Esophagus squamous epithelium (tissue), 5 donors: ENCODE data around the gene ZFHX3. TPM values are rescaled to one million over a fixed set of nuclear protein-coding genes. Genes with fewer than 3 reads are reported as not detected.

Source experiments
- DNase-seq: peaks from one replicate; lab custom pipeline; 2025; lab: John Stamatoyannopoulos, UW
- H3K27ac ChIP-seq, 4 donors: fragments of 200-600 bp; sonication (generic); one replicate each; pipeline ENCODE4 v1.5.1; 2016 to 2019; ENCODE audit warnings: mild to moderate bottlenecking in 1 of 4
- H3K27me3 ChIP-seq, 4 donors: fragments of 200-600 bp; sonication (generic); 1 replicate in 3 of 4; 2 replicates in 1 of 4; pipeline versions ENCODE4 v1.5.1 to v1.6.0; 2017 to 2021; ENCODE audit warnings: antibody characterized with exemption in 1 of 4
- H3K36me3 ChIP-seq, 3 donors: fragments of 200-600 bp; sonication (generic); one replicate each; pipeline ENCODE4 v1.5.1; 2016 to 2019
- H3K4me1 ChIP-seq, 3 donors: fragments of 200-600 bp; sonication (generic); one replicate each; pipeline ENCODE4 v1.5.1; 2017 to 2019
- H3K4me3 ChIP-seq, 4 donors: fragments of 200-600 bp; sonication (generic); 1 replicate in 3 of 4; 2 replicates in 1 of 4; pipeline ENCODE4 v1.5.1; 2016 to 2019; ENCODE audit warnings: mild to moderate bottlenecking in 2 of 4, moderate library complexity in 1 of 4
- H3K9me3 ChIP-seq, 3 donors: fragments of 200-600 bp; sonication (generic); one replicate each; pipeline ENCODE4 v1.5.1; 2016 to 2019
- POLR2A ChIP-seq, 4 donors: fragments of 450-650 bp; IDR thresholded peaks; one replicate each; pipeline ENCODE4 v1.6.1; 2017; ENCODE audit warnings: antibody characterized with exemption in 4 of 4, mild to moderate bottlenecking in 4 of 4, moderate library complexity in 3 of 4
- WGBS, 2 donors: methylation state at CpG; one replicate each; pipeline ENCODE4 v1.1.5; 2018; 5-methylcytosine and 5-hydroxymethylcytosine counted together
- intact Hi-C: fragments of 100-400 bp; cut with DNase I; formaldehyde crosslinking; loops from one replicate; pipeline ENCODE4 v1.15.0; 2022
- total RNA-seq, 4 donors: library from RNA; depleted of rRNA; stranded (reverse); fragments of >200 nt; gene quantifications; one replicate each; pipeline ENCODE4 v1.1.0, GENCODE V29; 2016
- TF ChIP-seq, protein P1 (sequence below), 6 experiments: fragments of 450-650 bp in 4 of 6; fragments of 200-600 bp in 2 of 6; sonication (generic) in 2 of 6; IDR thresholded peaks; one replicate each; pipeline ENCODE4 v1.5.1; 2016 to 2019; ENCODE audit warnings: antibody characterized with exemption in 6 of 6, mild to moderate bottlenecking in 4 of 6, moderate library complexity in 4 of 6
- donor health status: DM: yes; HTN: yes; CAD: no.

ZFHX3 gene
- total RNA-seq, 4 donors from 2014 or later = 3.5 to 12.8 (median 4.5) TPM

DNA sequence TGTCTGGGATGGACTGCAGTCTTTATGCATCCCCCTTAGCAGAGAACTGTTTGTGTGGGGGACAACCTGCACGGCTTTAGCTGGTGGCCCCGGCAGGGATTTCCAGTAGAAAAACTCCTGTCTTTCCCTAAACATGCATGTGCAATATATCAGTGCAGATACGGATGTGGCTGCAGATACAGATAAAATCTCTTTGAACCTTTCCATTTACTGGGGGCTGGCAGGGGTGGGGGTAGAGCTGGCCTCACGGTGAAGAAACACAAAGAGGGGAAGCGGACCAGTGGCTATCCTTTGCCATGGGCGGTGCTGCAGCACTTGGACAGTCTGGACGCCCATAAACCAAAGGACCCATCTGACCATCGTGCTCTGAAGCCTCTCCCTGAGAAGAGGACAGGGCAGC is 201.3 kb downstream of the ZFHX3 start:
- H3K4me1 ChIP-seq = peaks cover 11 to 42% (median 15%) of the 10 kb centered on the region in 3 donors
- H3K27ac ChIP-seq = peak overlapping the region in 1 of 4 donors; percentile 1
- 82 to 88% methylated on average over 8 of the region's 8 CpGs for WGBS, 2 donors
- H3K27me3 ChIP-seq = no peaks in the 10 kb centered on the region
- TF ChIP-seq, protein P1, sequence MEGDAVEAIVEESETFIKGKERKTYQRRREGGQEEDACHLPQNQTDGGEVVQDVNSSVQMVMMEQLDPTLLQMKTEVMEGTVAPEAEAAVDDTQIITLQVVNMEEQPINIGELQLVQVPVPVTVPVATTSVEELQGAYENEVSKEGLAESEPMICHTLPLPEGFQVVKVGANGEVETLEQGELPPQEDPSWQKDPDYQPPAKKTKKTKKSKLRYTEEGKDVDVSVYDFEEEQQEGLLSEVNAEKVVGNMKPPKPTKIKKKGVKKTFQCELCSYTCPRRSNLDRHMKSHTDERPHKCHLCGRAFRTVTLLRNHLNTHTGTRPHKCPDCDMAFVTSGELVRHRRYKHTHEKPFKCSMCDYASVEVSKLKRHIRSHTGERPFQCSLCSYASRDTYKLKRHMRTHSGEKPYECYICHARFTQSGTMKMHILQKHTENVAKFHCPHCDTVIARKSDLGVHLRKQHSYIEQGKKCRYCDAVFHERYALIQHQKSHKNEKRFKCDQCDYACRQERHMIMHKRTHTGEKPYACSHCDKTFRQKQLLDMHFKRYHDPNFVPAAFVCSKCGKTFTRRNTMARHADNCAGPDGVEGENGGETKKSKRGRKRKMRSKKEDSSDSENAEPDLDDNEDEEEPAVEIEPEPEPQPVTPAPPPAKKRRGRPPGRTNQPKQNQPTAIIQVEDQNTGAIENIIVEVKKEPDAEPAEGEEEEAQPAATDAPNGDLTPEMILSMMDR (IDR thresholded peaks at IDR 0.05) = no peak
- no peak for TF ChIP-seq POLR2A (IDR thresholded peaks at IDR 0.05)
- intact Hi-C loops = no loop called here
- no peak for DNase-seq
- H3K36me3 ChIP-seq = no peaks in the 10 kb centered on the region
- H3K9me3 ChIP-seq = no peaks in the 10 kb centered on the region
- H3K4me3 ChIP-seq = no peak overlapping the region

DNA sequence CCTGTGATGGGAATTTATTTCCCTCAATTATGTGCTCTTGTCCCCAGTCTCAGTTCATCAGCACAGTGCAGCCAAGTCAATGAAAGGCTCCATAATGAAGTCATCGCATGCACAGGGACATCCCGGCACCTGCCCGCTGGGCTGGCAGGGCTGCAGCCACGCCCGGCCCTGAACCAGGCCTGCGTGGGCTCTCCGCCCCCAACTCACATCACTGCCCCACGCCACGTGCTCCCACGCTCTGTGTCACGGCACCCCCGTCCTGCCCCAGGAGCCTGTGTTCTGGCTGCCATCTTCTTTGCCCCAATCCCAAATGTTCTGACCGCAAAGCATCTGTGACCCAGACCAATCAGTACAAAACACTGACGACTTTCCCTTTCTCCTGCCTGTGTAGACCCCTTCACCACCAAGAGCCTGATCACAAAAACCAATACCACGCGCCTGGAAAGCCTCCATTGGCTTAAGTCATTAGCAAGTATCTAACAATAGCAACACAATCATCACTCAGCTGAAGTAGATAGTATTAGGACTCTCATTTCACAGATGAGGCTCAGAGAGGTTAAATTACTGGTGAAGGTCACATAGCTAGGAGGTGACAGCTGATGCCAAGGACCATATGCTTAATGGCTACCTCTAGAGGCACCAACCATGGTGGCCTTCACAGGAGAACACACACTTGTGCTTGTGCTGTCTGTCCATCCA is 202.5 kb downstream of the ZFHX3 start:
- H3K4me3 ChIP-seq = no peak overlapping the region
- H3K27me3 ChIP-seq = no peaks in the 10 kb centered on the region
- peaks cover 15 to 42% (median 15%) of the 10 kb centered on the region in 3 donors for H3K4me1 ChIP-seq
- DNase-seq = no peak
- WGBS, 2 donors = 94 to 95% methylated on average over 13 to 16 of the region's 16 CpGs
- no peaks in the 10 kb centered on the region for H3K36me3 ChIP-seq
- TF ChIP-seq, protein P1 (IDR thresholded peaks at IDR 0.05) = no peak
- H3K9me3 ChIP-seq = no peaks in the 10 kb centered on the region
- no peak overlapping the region for H3K27ac ChIP-seq
- intact Hi-C loops = no loop called here

DNA sequence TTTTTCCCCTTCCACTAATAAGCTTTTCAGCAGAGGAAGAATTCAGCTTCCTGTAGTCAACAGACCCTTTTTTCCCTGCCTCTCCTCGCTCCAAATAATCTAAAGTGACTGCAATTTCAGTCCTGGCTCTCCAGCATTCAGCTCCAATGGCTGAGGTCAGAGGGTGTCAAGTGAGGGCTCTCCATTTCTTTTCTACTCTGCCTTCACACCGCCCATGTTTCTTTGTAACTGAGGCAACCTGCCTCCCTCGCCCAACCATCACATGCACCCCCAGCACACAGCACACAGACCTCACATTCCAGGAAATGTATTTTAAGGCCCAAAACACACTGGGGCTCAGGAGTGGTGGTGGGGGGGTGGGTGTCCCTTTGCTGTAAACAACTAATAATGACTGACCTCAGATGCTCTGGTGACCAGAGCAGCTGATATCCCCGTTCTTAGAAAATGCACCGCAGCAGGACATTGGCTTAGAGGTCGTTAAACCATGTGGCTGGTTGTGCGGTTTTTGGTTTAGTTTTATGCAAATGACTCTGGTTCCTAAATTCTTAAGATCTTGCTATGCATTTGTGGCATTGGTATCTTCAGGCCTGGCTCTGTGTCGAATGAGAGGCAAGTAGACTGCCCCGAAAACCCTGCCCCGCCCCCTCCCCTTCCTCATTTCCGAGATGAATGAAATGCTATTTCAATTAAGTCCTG is 203.6 kb downstream of the ZFHX3 start:
- Histone ChIP-seq H3K27ac (no peak overlapping the region), H3K4me1 (peaks cover 14 to 38% (median 15%) of the 10 kb centered on the region in 3 donors), H3K9me3 (no peaks in the 10 kb centered on the region), H3K27me3 (no peaks in the 10 kb centered on the region), H3K36me3 (no peaks in the 10 kb centered on the region), H3K4me3 (no peak overlapping the region)
- intact Hi-C loops = no loop called here
- TF ChIP-seq, protein P1 (IDR thresholded peaks at IDR 0.05) = no peak
- no peak for TF ChIP-seq POLR2A (IDR thresholded peaks at IDR 0.05)
- DNase-seq = no peak
- WGBS, 2 donors = 75 to 82% methylated on average over 10 of the region's 11 CpGs

GRCh38 chr16:72841506-72841905 is 206.4 kb downstream of the ZFHX3 start:
- H3K36me3 ChIP-seq = no peaks in the 10 kb centered on the region
- no peaks in the 10 kb centered on the region for H3K27me3 ChIP-seq
- TF ChIP-seq, protein P1 (IDR thresholded peaks at IDR 0.05) = no peak
- TF ChIP-seq POLR2A (IDR thresholded peaks at IDR 0.05) = no peak
- no peak overlapping the region for H3K4me3 ChIP-seq
- no peaks in the 10 kb centered on the region for H3K9me3 ChIP-seq
- H3K27ac ChIP-seq = no peak overlapping the region
- H3K4me1 ChIP-seq = peaks cover 0 to 12% (median 3%) of the 10 kb centered on the region in 3 donors
- 63 to 64% methylated on average over 3 of the region's 3 CpGs for WGBS, 2 donors
- intact Hi-C loops = no loop called here
- DNase-seq = no peak
